ENCODE results near the gene HMX2. TPM values are rescaled to one million over a fixed set of nuclear protein-coding genes. Genes with fewer than 3 reads are reported as not detected.

HMX2 gene
- total and polyA plus RNA-seq, 12 donors, result not detected

- no peak overlapping the region for H3K27ac ChIP-seq
- TF ChIP-seq, protein P1, sequence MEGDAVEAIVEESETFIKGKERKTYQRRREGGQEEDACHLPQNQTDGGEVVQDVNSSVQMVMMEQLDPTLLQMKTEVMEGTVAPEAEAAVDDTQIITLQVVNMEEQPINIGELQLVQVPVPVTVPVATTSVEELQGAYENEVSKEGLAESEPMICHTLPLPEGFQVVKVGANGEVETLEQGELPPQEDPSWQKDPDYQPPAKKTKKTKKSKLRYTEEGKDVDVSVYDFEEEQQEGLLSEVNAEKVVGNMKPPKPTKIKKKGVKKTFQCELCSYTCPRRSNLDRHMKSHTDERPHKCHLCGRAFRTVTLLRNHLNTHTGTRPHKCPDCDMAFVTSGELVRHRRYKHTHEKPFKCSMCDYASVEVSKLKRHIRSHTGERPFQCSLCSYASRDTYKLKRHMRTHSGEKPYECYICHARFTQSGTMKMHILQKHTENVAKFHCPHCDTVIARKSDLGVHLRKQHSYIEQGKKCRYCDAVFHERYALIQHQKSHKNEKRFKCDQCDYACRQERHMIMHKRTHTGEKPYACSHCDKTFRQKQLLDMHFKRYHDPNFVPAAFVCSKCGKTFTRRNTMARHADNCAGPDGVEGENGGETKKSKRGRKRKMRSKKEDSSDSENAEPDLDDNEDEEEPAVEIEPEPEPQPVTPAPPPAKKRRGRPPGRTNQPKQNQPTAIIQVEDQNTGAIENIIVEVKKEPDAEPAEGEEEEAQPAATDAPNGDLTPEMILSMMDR (IDR thresholded peaks at IDR 0.05), result no peak
- DNase-seq (no peak), ATAC-seq (no peak)
- H3K9me3 ChIP-seq, result no peaks in the 10 kb centered on the region
- H3K4me1 ChIP-seq, result peaks cover 25 to 54% (median 49%) of the 10 kb centered on the region in 9 donors
- peaks cover 73 to 100% (median 100%) of the 10 kb centered on the region in 7 donors for H3K27me3 ChIP-seq
- intact Hi-C loops (cut with DNase I), result loop anchor here (1.0 to 10.0 kb wide), 5 partner anchors 251 to 831 kb away; no protein-coding TSS in a partner anchor
- 4 to 5% methylated on average over 40 of the region's 40 CpGs for WGBS, 2 donors
- H3K36me3 ChIP-seq, result no peaks in the 10 kb centered on the region
- H3K4me3 ChIP-seq, result peak overlapping the region in 1 of 10 donors; percentile 39
These were observed 14.2 kb upstream of the HMX2 start for GRCh38 chr10:123133541-123134342.

GRCh38 chr10:123134343-123134914 is 13.5 kb upstream of the HMX2 start:
- no peak for DNase-seq
- intact Hi-C loops (cut with DNase I), result loop anchor here in 4 of 10 donors (5.0 to 10.0 kb wide), 3 partner anchors 250 to 830 kb away; no protein-coding TSS in a partner anchor
- peak overlapping the region in 6 of 10 donors; percentile 36 to 51 (median 46) for H3K4me3 ChIP-seq
- no peaks in the 10 kb centered on the region for H3K9me3 ChIP-seq
- H3K27me3 ChIP-seq, result peaks cover 76 to 100% (median 100%) of the 10 kb centered on the region in 7 donors
- H3K36me3 ChIP-seq, result no peaks in the 10 kb centered on the region
- peaks cover 25 to 59% (median 52%) of the 10 kb centered on the region in 9 donors for H3K4me1 ChIP-seq
- 1 to 2% methylated on average over 42 of the region's 42 CpGs for WGBS, 2 donors
- TF ChIP-seq, protein P1 (IDR thresholded peaks at IDR 0.05), result no peak
- ATAC-seq, result no peak
- no peak overlapping the region for H3K27ac ChIP-seq

DNA sequence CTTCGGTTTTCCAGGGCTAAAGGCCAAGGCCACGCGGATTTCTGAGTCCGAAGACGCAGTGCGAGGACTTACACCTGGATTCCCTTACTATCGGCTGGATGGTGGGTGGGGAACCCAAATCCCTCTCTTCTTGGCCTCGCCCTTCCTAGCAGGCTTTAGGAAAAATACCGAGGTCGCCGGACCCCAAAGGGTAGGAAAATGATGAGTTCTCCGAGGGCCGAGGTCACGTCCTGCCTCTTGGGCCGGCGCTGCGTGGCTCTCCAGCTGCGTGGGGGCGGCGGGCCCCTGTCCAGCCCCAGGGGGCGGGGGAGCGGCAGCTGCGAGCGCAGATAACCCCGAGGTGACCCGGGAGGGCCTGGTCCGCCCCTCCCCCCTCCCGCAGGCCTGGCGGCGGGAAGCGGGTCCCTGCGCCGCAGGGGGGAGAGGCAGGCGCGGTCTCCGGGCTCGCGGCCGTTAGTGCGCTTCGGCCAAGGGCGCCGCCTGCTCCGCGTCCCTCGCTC is 13.0 kb upstream of the HMX2 start:
- peaks cover 82 to 100% (median 100%) of the 10 kb centered on the region in 7 donors for H3K27me3 ChIP-seq
- TF ChIP-seq, protein P1 (IDR thresholded peaks at IDR 0.05), result no peak
- 0 to 1% methylated on average over 32 to 46 of the region's 46 CpGs for WGBS, 2 donors
- H3K4me3 ChIP-seq, result peak overlapping the region; percentile 24 to 51 (median 42)
- no peak overlapping the region for H3K27ac ChIP-seq
- H3K4me1 ChIP-seq, result peaks cover 25 to 64% (median 55%) of the 10 kb centered on the region in 9 donors
- ATAC-seq (no peak), DNase-seq (no peak)
- H3K36me3 ChIP-seq, result no peaks in the 10 kb centered on the region
- no peaks in the 10 kb centered on the region for H3K9me3 ChIP-seq
- intact Hi-C loops (cut with DNase I), result loop anchor here in 4 of 10 donors (5.0 to 10.0 kb wide), 3 partner anchors 250 to 830 kb away; no protein-coding TSS in a partner anchor

- intact Hi-C loops (cut with DNase I), result loop anchor here in 3 of 10 donors (10.0 kb wide), 2 partner anchors 249 to 829 kb away; no protein-coding TSS in a partner anchor
- 1% methylated on average over 63 to 76 of the region's 76 CpGs for whole genome bisulfite sequencing, 2 donors
- Histone ChIP-seq H3K4me3 (peak within 1 kb of the TSS; percentile 24 to 51 (median 42)), H3K27ac (no peak within 1 kb of the TSS), H3K36me3 (no peaks in the 10 kb centered on the region), H3K9me3 (no peaks in the 10 kb centered on the region), H3K4me1 (peaks cover 29 to 70% (median 61%) of the 10 kb centered on the region in 9 donors), H3K27me3 (peaks cover 88 to 100% (median 100%) of the 10 kb centered on the region in 7 donors)
- TF ChIP-seq, protein P1 (IDR thresholded peaks at IDR 0.05), result no peak
- peak in 1 of 8 donors; percentile 8 for ATAC-seq
- DNase-seq, result no peak
These were observed 12.4 kb upstream of the HMX2 start, which contains the start of gene HMX3 for GRCh38 chr10:123135415-123136141. TSS of gene HMX3 (plus strand) at chr10:123135970. CDS start at chr10:123136051, 81 bp downstream.
